WTC11 (cell line): ENCODE results near the gene RNF125.
"Not testable (repeated sequence)": the region's sequence is repeated elsewhere in the genome, so short reads cannot be mapped to it uniquely, and the experiment has no call there.

Experiments
- CREB1 ChIP-seq: sonication (generic); formaldehyde crosslinking; IDR thresholded peaks from 2 replicates; pipeline ENCODE4 v1.8.0; 2023; ENCODE audit warnings: mild to moderate bottlenecking, missing genetic modification reagents
- EMX1 ChIP-seq: fragments of 250-450 bp; sonication (Bioruptor Pico); IDR thresholded peaks from 2 replicates; pipeline ENCODE4 v1.8.0; 2021; ENCODE audit warnings: mild to moderate bottlenecking
- FOXP1 ChIP-seq: sonication (generic); formaldehyde crosslinking; IDR thresholded peaks from 2 replicates; pipeline ENCODE4 v1.8.0; 2022; ENCODE audit warnings: missing genetic modification reagents, mild to moderate bottlenecking, moderate library complexity, borderline replicate concordance
- FOXP4 ChIP-seq: sonication (generic); formaldehyde crosslinking; IDR thresholded peaks from 2 replicates; pipeline ENCODE4 v1.8.0; 2022; ENCODE audit warnings: mild to moderate bottlenecking, missing genetic modification reagents
- NR3C1 ChIP-seq: sonication (generic); formaldehyde crosslinking; conservative IDR thresholded peaks from 2 replicates; pipeline ENCODE4 v1.8.1; 2023; ENCODE audit warnings: low read depth, mild to moderate bottlenecking, missing genetic modification reagents
- ZNF138 ChIP-seq: sonication (generic); formaldehyde crosslinking; conservative IDR thresholded peaks from 2 replicates; pipeline ENCODE4 v1.8.1; 2022; ENCODE audit warnings: mild to moderate bottlenecking, moderate library complexity, missing genetic modification reagents
- ZNF263 ChIP-seq: sonication (generic); formaldehyde crosslinking; IDR thresholded peaks from 2 replicates; pipeline ENCODE4 v1.8.1; 2022; ENCODE audit warnings: low read depth, mild to moderate bottlenecking, moderate library complexity, missing genetic modification reagents
- TF ChIP-seq, protein P1 (sequence below): sonication (generic); formaldehyde crosslinking; IDR thresholded peaks from 2 replicates; pipeline ENCODE4 v1.8.1; 2022; ENCODE audit warnings: low read depth, mild to moderate bottlenecking, moderate library complexity, missing genetic modification reagents, borderline replicate concordance
- TF ChIP-seq, protein P2 (sequence below): fragments of 250-450 bp; sonication (Bioruptor Pico); IDR thresholded peaks from 2 replicates; pipeline ENCODE4 v1.9.0; 2021; ENCODE audit warnings: mild to moderate bottlenecking
- TF ChIP-seq, protein P3 (sequence below): fragments of 200-600 bp; IDR thresholded peaks from 2 replicates; pipeline ENCODE4 v1.8.0; 2022; ENCODE audit warnings: antibody characterized with exemption
- TF ChIP-seq, protein P4 (sequence below): sonication (generic); formaldehyde crosslinking; IDR thresholded peaks from 2 replicates; pipeline ENCODE4 v1.8.1; 2023; ENCODE audit warnings: mild to moderate bottlenecking, missing genetic modification reagents, borderline replicate concordance
- TF ChIP-seq, protein P5 (sequence below): sonication (generic); formaldehyde crosslinking; IDR thresholded peaks from 2 replicates; pipeline ENCODE4 v1.8.0; 2022; ENCODE audit warnings: mild to moderate bottlenecking, missing genetic modification reagents
- TF ChIP-seq, protein P6 (sequence below): sonication (generic); formaldehyde crosslinking; IDR thresholded peaks from 2 replicates; pipeline ENCODE4 v1.8.1; 2023; ENCODE audit warnings: mild to moderate bottlenecking, missing genetic modification reagents, moderate library complexity

- not testable (repeated sequence) for TF ChIP-seq EMX1 (CRISPR knock-in tag); CREB1; ZNF263; NR3C1 (CRISPR knock-in tag); FOXP1; ZNF138; FOXP4 (CRISPR knock-in tag)
- TF ChIP-seq, protein P1, sequence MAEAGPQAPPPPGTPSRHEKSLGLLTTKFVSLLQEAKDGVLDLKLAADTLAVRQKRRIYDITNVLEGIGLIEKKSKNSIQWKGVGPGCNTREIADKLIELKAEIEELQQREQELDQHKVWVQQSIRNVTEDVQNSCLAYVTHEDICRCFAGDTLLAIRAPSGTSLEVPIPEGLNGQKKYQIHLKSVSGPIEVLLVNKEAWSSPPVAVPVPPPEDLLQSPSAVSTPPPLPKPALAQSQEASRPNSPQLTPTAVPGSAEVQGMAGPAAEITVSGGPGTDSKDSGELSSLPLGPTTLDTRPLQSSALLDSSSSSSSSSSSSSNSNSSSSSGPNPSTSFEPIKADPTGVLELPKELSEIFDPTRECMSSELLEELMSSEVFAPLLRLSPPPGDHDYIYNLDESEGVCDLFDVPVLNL (CRISPR knock-in tag), result not testable (repeated sequence)
- TF ChIP-seq, protein P2, sequence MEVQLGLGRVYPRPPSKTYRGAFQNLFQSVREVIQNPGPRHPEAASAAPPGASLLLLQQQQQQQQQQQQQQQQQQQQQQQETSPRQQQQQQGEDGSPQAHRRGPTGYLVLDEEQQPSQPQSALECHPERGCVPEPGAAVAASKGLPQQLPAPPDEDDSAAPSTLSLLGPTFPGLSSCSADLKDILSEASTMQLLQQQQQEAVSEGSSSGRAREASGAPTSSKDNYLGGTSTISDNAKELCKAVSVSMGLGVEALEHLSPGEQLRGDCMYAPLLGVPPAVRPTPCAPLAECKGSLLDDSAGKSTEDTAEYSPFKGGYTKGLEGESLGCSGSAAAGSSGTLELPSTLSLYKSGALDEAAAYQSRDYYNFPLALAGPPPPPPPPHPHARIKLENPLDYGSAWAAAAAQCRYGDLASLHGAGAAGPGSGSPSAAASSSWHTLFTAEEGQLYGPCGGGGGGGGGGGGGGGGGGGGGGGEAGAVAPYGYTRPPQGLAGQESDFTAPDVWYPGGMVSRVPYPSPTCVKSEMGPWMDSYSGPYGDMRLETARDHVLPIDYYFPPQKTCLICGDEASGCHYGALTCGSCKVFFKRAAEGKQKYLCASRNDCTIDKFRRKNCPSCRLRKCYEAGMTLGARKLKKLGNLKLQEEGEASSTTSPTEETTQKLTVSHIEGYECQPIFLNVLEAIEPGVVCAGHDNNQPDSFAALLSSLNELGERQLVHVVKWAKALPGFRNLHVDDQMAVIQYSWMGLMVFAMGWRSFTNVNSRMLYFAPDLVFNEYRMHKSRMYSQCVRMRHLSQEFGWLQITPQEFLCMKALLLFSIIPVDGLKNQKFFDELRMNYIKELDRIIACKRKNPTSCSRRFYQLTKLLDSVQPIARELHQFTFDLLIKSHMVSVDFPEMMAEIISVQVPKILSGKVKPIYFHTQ (CRISPR knock-in tag), result not testable (repeated sequence)
- TF ChIP-seq, protein P3, sequence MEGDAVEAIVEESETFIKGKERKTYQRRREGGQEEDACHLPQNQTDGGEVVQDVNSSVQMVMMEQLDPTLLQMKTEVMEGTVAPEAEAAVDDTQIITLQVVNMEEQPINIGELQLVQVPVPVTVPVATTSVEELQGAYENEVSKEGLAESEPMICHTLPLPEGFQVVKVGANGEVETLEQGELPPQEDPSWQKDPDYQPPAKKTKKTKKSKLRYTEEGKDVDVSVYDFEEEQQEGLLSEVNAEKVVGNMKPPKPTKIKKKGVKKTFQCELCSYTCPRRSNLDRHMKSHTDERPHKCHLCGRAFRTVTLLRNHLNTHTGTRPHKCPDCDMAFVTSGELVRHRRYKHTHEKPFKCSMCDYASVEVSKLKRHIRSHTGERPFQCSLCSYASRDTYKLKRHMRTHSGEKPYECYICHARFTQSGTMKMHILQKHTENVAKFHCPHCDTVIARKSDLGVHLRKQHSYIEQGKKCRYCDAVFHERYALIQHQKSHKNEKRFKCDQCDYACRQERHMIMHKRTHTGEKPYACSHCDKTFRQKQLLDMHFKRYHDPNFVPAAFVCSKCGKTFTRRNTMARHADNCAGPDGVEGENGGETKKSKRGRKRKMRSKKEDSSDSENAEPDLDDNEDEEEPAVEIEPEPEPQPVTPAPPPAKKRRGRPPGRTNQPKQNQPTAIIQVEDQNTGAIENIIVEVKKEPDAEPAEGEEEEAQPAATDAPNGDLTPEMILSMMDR, result not testable (repeated sequence)
- TF ChIP-seq, protein P4, sequence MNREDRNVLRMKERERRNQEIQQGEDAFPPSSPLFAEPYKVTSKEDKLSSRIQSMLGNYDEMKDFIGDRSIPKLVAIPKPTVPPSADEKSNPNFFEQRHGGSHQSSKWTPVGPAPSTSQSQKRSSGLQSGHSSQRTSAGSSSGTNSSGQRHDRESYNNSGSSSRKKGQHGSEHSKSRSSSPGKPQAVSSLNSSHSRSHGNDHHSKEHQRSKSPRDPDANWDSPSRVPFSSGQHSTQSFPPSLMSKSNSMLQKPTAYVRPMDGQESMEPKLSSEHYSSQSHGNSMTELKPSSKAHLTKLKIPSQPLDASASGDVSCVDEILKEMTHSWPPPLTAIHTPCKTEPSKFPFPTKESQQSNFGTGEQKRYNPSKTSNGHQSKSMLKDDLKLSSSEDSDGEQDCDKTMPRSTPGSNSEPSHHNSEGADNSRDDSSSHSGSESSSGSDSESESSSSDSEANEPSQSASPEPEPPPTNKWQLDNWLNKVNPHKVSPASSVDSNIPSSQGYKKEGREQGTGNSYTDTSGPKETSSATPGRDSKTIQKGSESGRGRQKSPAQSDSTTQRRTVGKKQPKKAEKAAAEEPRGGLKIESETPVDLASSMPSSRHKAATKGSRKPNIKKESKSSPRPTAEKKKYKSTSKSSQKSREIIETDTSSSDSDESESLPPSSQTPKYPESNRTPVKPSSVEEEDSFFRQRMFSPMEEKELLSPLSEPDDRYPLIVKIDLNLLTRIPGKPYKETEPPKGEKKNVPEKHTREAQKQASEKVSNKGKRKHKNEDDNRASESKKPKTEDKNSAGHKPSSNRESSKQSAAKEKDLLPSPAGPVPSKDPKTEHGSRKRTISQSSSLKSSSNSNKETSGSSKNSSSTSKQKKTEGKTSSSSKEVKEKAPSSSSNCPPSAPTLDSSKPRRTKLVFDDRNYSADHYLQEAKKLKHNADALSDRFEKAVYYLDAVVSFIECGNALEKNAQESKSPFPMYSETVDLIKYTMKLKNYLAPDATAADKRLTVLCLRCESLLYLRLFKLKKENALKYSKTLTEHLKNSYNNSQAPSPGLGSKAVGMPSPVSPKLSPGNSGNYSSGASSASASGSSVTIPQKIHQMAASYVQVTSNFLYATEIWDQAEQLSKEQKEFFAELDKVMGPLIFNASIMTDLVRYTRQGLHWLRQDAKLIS (CRISPR knock-in tag), result not testable (repeated sequence)
- TF ChIP-seq, protein P5, sequence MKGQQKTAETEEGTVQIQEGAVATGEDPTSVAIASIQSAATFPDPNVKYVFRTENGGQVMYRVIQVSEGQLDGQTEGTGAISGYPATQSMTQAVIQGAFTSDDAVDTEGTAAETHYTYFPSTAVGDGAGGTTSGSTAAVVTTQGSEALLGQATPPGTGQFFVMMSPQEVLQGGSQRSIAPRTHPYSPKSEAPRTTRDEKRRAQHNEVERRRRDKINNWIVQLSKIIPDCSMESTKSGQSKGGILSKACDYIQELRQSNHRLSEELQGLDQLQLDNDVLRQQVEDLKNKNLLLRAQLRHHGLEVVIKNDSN (CRISPR knock-in tag), result not testable (repeated sequence)
- TF ChIP-seq, protein P6, sequence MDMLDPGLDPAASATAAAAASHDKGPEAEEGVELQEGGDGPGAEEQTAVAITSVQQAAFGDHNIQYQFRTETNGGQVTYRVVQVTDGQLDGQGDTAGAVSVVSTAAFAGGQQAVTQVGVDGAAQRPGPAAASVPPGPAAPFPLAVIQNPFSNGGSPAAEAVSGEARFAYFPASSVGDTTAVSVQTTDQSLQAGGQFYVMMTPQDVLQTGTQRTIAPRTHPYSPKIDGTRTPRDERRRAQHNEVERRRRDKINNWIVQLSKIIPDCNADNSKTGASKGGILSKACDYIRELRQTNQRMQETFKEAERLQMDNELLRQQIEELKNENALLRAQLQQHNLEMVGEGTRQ (CRISPR knock-in tag), result not testable (repeated sequence)
Measured at GRCh38 chr18:32090831-32091230, 72.2 kb downstream of the RNF125 start.
